Epidermal melanocyte (primary cell): Measurements from ENCODE around the gene KIAA0753.

Source experiments
- DNase-seq: peaks from one replicate; pipeline ENCODE4 v3.0.0; 2011; ENCODE audit warnings: low spot score; ENCODE audit not compliant: insufficient read length

The KIAA0753 gene

DNA sequence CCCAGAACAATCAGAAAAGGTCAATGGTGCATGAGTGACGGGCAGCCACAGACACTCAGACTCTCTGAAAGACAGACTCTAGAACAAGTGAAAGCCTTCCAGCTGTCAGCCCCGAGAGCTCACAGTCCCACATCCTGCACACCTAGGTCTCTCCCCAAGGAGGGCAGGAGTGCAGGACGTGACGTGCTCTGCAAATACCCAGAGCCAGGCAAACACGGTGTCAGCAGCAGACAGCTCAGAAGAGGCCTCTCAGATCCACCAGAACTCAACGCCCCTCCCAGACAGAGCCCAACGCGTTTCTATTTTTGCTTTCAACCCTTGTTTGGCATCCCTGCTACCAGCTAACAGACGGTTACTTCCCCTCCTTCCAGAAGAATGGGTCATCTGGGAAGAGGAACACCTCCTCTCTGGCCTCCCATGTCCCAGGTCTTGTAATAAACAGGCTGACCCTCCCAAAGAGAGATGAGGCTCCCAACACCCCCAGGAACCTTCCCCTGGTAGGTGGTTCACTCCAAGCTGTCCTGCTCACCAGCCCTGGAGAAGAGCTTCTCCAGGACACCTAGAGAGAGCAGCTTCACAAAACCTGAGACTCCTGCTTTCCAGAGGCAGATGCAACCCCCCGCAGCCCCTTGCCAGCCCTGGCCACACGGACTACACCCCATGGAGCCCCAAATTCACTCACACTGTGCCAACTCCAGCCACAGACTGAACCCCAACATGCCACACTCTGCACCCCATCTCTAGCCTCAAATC, 91.8 kb downstream of the KIAA0753 start:
- no peak for DNase-seq

DNA sequence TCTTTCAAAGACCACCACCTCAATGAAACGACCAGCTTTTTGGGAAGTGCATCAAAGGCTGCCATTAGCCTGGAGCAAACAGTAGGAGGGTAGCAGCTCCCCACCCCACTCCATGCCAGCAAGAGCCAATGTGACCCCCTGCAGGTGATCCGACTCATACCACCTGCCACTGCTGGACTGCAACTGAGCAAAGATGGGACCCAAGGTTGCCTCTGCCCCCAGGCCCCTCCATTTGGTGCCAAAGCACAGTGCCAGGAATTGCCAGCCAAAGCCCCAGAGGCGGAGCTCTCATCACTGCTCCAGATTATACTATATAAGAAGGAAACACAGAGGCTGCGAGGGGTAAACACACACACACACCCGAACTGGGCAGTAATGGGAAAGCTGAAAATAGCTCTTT, 92.5 kb downstream of the KIAA0753 start:
- no peak for DNase-seq

DNA sequence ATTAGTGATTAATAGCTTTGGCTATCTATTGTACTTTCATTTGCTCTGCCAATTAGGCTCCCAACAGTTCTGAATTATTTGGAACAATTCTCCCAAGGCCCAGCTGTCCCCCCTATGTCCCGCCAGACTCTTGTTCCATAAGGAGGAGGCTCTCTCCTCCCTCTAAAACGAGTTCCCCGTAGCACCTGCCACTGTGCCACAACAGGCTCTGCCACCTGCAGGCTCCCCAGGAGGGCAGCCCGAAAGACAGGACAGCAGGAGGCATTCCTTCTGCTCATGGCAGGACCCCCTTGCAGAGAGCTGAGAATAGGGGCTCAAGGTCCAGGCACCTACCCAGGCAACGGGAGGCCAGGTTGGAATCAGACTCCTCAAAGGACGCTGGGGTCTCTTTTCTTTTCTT, 93.2 kb downstream of the KIAA0753 start:
- DNase-seq = no peak

DNA sequence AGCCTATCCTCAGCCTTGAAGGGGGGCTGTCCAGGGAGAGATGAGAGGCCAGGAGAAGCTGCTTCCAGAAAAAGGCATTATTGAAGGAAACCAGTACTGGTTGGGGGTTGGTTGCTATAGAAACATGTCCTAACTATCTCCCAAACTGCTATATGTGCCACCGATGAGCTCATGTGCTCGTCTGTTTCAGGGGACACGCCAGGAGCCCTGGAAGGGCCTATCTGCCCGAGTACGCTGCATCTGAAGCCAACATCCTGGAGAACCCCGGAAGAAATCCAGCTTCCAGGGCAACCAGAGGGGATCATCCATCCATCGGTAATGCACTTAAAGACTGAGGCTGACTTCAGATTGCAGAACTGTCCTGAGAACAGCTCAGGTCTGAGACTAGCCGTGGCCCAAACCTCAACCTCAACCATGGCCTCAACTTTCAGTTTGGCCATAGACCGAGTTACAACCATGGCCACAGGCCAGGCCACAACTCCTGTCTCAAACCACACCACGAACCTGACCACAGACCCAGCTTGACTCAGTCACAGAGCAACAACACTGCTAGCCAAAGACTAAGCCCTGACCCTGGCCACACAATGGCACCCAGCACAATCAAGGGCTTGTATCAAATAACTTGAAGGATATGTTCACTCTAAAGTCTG, 94.3 kb downstream of the KIAA0753 start:
- DNase-seq = no peak

DNA sequence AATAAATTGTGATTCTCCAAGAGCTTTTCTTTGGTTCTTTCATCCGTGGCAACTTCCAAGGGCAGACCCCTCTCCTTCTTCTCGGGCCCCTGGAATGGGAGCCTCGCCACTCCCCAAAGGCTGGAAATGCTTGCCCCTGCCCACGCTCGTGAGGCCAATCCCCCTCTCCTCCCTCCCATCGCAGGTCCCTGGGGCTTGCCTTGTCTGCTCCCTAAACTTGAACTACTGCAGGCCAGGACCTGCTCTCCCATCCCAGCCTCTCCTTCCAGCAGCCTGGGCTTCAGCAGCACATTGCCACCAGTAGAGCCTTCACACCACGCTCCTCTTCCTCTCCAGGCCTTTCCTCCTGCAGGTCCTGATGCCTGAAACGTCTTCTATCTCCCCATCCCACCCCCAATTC, 95.2 kb downstream of the KIAA0753 start:
- no peak for DNase-seq

DNA sequence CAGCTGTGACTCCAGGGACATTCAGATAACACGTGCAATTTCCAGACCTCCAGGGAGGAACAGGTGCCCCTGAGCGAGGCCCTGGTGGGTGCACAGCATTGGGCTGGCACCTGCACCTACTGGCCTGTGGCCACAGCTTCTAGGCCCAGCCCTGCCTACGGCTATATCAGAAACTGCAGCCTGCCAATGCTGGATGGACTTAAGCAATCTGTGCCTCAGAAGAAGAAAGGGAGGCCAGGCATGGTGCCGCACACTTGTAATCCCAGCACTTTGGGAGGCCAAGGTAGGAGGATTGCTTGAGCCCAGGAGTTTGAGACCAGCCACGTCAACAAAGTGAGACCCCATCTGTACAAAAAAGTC, 96.5 kb downstream of the KIAA0753 start:
- no peak for DNase-seq

DNA sequence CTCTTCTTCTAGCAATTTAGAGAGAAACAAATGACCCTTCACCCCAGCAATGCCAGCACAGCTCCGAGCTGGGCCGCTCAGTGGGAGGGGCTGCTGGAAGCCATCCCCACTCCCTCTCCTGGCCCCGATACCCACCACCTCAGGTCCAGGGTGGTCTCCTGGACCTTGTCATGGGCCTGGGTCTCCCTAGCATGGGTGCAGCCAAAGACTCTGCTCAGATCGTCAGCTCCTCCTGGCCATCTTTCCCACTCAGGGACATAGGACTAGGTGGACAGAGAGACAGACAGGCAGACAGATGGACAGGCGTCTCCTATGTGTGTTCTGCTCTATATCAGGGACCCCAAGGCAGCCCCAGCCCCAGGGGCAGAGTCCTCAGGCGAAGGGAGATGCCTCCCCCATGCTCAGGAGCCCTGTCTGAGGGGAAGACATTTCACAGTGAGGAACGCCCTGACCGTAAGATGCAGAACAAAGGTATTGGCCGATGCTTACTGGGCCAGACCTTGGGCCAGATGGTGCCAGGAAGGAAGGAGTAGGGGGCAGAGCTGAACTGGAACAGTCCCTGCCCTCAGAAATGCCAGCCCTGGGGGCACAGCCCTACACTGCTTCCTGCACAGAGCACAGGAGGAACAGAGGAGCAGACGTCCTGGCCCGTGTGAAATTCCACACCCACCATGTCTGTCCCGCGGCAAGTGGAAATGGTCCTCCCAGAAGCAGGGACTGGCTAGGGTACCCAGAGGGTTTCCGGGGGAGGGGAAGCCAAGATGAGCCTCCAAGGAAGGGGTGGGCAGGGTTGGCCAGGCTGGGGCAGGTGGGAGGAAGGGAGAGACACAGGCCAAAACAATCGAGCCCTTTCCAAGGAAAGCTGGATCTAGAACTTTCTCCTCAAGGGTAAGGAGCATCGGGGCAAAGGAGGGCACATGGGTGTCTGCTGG, 97.2 kb downstream of the KIAA0753 start:
- no peak for DNase-seq

DNA sequence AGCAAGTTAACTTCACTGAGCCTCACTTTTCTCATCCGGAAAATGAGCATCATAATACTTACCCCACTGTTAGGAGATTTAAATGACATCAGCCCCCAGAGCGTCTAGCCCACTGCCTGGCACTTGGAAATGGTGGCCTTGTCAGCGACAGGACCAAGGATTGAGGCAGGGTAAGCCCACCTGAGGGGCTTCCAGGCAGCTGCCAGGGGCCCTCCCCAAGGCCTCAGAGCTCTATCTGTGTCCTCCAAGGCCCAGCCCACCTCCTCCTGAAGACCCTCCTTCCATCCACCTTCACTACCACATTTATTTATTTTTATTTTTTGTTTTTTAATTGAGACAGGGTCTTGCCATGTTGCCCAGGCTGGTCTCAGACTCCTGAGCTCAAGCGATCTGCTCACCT, 97.9 kb downstream of the KIAA0753 start:
- DNase-seq = no peak

DNA sequence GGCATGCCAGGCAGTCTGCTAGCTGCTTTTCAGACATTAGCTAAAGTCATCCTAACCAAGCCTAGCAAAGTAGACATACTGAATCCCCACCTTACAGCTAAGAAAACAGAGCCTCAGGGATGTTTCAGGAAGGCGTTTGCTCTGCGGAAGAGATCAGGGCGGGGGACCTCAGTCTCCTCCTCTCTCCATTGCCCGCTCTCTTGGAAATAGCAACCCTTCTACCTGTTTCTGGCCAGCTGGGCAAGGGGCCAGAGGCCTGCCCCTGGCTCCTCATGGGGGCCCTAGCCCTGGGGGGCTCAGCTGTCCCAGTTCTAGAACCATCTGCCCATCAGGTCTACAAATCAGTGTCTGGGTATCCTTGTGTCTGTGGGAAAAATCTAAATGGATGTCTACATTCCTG, 98.6 kb downstream of the KIAA0753 start:
- DNase-seq = no peak

DNA sequence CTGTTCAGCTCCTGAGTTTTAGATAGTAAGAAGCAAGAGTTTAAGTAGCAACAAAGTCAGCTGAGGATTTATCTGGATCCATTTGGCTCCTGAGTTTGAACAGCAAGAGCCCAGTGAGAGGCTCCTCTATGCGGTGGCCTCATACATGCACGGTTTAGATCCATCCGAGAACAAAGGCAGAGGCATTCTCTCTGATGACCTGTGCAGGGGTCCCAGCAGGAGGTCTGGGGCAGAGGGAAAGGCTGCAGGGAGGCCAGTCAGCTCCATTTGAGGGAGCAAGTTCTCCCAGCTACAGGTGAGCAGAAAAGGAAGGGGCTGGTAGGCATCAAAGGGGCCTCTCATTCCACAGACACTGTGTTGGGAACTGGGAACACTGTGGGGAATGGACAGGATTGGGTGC, 100.6 kb downstream of the KIAA0753 start:
- no peak for DNase-seq

DNA sequence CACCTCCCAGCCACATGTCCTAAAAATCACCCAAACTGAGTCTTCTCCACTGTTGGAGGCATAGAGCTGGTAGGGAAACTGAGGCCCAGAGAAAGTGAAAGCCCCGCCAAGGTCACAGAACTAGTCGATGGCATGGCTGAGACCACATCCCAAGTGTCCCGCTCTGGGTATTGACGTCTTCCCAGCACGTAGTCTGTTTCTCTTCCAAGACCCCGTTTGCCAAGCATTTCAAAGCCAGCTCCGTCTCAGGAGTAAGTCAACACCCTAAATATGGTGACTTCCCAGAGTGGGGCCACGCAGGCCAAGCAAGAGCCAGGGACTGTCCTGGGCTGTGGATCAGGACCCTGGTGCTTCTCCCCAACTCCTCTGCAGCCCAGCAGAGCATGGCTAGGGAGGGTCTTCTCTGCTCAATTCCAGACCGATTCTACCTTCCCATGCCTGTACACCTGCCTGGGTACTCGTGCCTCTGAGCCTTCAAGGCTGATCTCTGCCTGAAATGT, 103.9 kb downstream of the KIAA0753 start:
- no peak for DNase-seq

DNA sequence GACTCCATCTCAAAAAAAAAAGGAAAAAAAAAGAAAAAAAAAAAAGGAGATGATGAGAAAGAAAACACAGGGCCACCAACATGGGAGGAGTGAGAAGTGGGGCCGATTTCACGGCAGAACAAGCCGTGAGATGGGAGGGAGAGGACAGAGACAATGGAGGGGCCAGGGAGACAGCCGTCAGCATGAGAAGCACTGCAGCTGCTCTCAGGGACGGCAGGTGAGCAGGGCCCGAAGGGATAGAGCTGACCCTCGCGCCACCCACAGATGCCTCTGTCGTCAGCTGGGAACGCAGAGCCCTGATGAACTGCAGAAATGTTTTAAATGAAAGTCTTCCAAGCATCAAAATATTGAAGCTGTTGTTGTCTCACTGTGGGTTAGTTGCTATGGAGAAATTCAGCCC, 104.5 kb downstream of the KIAA0753 start:
- no peak for DNase-seq

DNA sequence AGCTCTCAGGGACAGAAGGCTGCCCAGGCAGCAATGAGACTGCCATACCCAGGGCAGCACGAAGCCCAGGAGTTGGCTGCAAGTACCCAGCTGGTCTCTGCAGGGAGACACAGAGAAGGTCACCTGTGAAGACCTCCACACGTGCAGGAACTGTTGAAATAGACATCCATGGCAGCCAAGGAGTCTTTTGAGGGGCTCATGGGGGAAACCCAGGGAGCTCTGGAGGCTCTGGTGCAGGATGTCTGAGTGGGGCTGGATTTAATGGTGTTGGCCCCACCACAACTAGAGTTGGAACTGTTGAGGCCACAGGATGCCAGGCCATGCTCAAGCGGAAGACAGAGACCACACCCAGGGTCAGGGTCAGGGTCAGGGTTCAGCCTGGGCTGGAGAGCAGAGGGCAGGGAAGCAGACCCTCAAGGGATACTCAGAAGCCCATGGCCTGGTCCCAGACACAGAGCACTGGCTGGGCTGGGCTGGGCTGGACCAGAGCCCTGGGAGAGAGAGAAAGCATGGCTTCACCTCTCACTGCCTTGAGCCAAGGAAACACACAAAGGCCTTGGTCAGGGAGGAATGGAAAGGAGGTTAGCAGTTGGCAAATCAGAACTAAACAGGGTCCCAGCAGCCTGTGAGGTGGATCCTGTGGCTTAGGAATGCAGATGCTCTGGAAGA, 105.5 kb downstream of the KIAA0753 start:
- no peak for DNase-seq

DNA sequence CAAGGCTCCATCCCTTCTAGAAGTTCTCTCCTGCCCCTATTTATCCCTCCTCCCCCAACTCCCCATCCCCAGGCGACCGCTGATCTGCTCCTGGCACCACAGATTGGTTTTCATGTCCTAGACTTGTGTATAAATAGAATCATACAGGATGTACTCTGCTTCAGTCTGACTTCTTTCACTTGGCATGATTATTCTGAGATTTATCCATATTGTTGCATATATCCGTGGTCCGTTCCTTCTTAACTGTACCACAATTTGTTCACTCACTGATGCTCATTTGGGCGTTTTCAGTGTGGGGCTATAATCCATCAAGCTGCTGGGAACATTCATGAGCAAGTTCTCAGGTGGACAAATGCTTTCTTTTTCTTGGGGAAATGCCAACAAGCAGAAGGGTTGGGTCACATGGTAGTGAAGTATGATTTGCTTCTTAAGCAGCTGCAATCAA, 108.0 kb downstream of the KIAA0753 start:
- DNase-seq = no peak

DNA sequence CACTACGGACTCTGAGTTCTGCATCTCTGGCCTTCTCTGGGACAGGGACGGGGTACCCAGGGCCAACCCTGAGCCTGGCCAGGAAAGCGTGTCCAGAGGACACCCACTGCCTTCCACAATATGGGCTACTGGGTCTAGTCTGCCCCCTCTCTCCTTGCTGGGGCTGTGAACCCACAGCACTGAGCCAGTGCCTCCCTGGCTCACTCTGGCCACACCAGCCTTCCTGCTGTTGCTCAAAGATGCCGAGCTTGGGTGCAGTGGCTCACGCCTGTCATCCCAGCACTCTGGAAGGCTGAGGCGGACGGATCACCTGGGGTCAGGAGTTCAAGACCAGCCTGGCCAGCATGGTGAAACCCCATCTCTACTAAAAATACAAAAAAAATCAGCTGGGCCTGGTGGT, 108.9 kb downstream of the KIAA0753 start:
- no peak for DNase-seq

DNA sequence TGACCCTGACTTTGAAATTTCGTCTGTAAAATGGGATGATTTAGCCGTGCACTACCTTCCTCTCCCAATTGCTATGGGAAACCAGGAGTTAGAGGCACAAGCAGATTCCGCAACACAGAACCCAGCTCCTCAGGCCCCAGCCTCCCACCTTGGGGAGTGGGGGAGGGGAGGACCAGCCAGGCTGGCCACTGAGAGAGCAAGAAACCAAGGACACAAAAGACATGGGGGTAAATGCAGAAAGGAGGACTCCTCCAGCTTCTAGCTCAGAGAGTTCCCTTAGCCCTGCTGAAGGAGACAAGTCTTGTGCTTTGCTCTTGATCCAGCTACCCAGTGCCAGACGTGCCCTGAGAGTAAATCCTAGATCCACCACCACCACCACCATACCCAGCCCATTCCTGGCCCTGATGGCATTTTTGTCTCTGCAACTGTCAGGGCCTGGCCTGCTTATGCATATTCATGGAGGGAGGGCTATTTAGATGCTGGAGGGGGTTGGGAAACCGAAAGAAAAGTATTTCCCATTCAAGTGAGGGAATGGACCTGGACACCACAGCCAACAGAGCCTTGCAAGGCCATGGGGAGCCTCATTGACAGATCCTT, 110.1 kb downstream of the KIAA0753 start:
- DNase-seq = no peak

DNA sequence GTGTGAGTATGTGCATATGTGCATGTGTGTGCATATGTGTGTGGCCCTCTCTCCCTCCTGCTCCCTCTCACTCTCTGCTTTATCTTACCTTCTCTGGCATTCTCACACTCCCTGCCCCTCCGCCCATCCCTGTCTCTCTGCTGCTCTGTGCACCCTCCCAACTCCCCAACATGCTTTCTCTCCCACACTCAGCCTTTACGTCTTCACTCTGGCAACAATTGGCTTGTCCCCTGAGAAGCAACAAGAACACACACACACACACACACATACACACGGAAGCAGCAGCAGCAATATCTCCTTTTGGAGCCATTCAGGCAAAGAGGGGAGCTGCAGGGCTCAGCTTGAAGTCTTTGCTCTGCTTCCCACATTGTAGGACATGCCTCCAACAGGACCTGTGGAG, 112.0 kb downstream of the KIAA0753 start:
- no peak for DNase-seq
